A549 (cell line): ENCODE results near the gene EIF2B2. TPM values are rescaled to one million over a fixed set of nuclear protein-coding genes. Genes with fewer than 3 reads are reported as not detected.

Experiments used
- ATAC-seq, 2 experiments: fragments of 200-7000 bp in 1 of 2; fragments of >200 bp in 1 of 2; cut with Nextera tagmentation in 1 of 2; cut with Tn5 transposase in 1 of 2; 3 replicates each; pipeline versions ENCODE4 v1.8.0 to v1.9.1; 2018 to 2020; ENCODE audit warnings: mild to moderate bottlenecking in 1 of 2, moderate library complexity in 1 of 2
- CTCF ChIA-PET: fragments of 300-600 bp; sonication (Branson Sonifier 250); formaldehyde crosslinking; extraction: SDS; loops from one replicate; lab custom pipeline; 2021; ENCODE audit warnings: antibody characterized with exemption, inconsistent platforms; lab: Yijun Ruan, JAX
- POLR2A ChIA-PET: fragments of 350-600 bp; formaldehyde crosslinking; extraction: SDS; loops from one replicate; lab custom pipeline; 2021; ENCODE audit warnings: antibody characterized with exemption, inconsistent platforms; lab: Yijun Ruan, JAX
- DNase-seq, 2 experiments: peaks; one replicate each; pipeline versions ENCODE4 v3.0.0 to v3.0.0-alpha.2; 2011 to 2016; ENCODE audit warnings: low read depth in 1 of 2, low spot score in 1 of 2
- FAIRE-seq: peaks from 2 replicates; lab custom pipeline; 2011; peaks lifted over from hg19 to GRCh38; lab: Jason Lieb, UNC
- H3K27ac ChIP-seq, 2 experiments: fragments of >200 bp; sonication (Bioruptor Twin); formaldehyde crosslinking; 3 replicates each; pipeline ENCODE4 v1.5.1; 2016 to 2017
- H3K4me1 ChIP-seq: fragments of >200 bp; sonication (Bioruptor Twin); formaldehyde crosslinking; 3 replicates; pipeline ENCODE4 v1.6.1; 2016
- H3K4me2 ChIP-seq: fragments of >200 bp; sonication (Bioruptor Twin); formaldehyde crosslinking; 3 replicates; pipeline ENCODE4 v1.6.1; 2016
- H3K4me3 ChIP-seq: fragments of >200 bp; sonication (Bioruptor Twin); formaldehyde crosslinking; 3 replicates; pipeline ENCODE4 v1.5.1; 2016
- H3K9me3 ChIP-seq: fragments of >200 bp; sonication (Bioruptor Twin); formaldehyde crosslinking; 3 replicates; pipeline ENCODE4 v1.6.1; 2016
- ATOH8 ChIP-seq: fragments of 250-450 bp; sonication (Bioruptor Pico); IDR thresholded peaks from 2 replicates; pipeline ENCODE4 v1.5.0; 2020; ENCODE audit warnings: low read depth, mild to moderate bottlenecking, moderate library complexity
- BCL3 ChIP-seq: fragments of >200 bp; sonication (Bioruptor Twin); formaldehyde crosslinking; IDR thresholded peaks from 3 replicates; pipeline ENCODE4 v1.6.1; 2016
- BHLHE40 ChIP-seq: IDR thresholded peaks from 2 replicates; pipeline ENCODE4 v1.6.1; 2012; ENCODE audit warnings: low read depth, low read length, inconsistent platforms
- CHD2 ChIP-seq: fragments of 150-350 bp; IDR thresholded peaks from 2 replicates; pipeline ENCODE4 v1.6.1; 2014; ENCODE audit warnings: low read length; ENCODE audit not compliant: partially characterized antibody
- EHF ChIP-seq: fragments of 250-450 bp; sonication (Bioruptor Pico); IDR thresholded peaks from 2 replicates; pipeline ENCODE4 v1.5.0; 2020; ENCODE audit warnings: mild to moderate bottlenecking
- ELK1 ChIP-seq: fragments of 150-350 bp; IDR thresholded peaks from 2 replicates; pipeline ENCODE4 v1.6.1; 2014; ENCODE audit warnings: low read depth, mild to moderate bottlenecking, low read length
- EP300 ChIP-seq, 2 experiments: fragments of >200 bp; sonication (Bioruptor Twin); formaldehyde crosslinking; IDR thresholded peaks; 2 replicates in 1 of 2; 3 replicates in 1 of 2; pipeline ENCODE4 v1.6.1; 2016 to 2017
- ESRRA ChIP-seq: fragments of 150-350 bp; IDR thresholded peaks from 2 replicates; pipeline ENCODE4 v1.6.1; 2014; ENCODE audit warnings: mild to moderate bottlenecking, low read length, borderline replicate concordance
- GATA3 ChIP-seq: IDR thresholded peaks from 2 replicates; pipeline ENCODE4 v1.6.1; 2012; ENCODE audit warnings: borderline replicate concordance
- HEYL ChIP-seq: fragments of 250-450 bp; sonication (Bioruptor Pico); IDR thresholded peaks from 2 replicates; pipeline ENCODE4 v1.8.0; 2021; ENCODE audit warnings: mild to moderate bottlenecking, moderate library complexity
- JUN ChIP-seq, 2 experiments: fragments of >200 bp; sonication (Bioruptor Twin); formaldehyde crosslinking; IDR thresholded peaks; 2 replicates in 1 of 2; 3 replicates in 1 of 2; pipeline ENCODE4 v1.6.1; 2016 to 2017
- JUNB ChIP-seq: fragments of >200 bp; sonication (Bioruptor Twin); formaldehyde crosslinking; IDR thresholded peaks from 2 replicates; pipeline ENCODE4 v1.6.1; 2016
- KDM1A ChIP-seq: fragments of 200-600 bp; sonication (generic); IDR thresholded peaks from 2 replicates; pipeline ENCODE4 v1.6.1; 2016; ENCODE audit warnings: low read depth, mild to moderate bottlenecking
- KDM5A ChIP-seq: fragments of 200-600 bp; sonication (generic); IDR thresholded peaks from 2 replicates; pipeline ENCODE4 v1.6.1; 2016; ENCODE audit warnings: antibody characterized with exemption, mild to moderate bottlenecking
- MAZ ChIP-seq: fragments of 150-350 bp; IDR thresholded peaks from 2 replicates; pipeline ENCODE4 v1.6.1; 2014; ENCODE audit warnings: antibody characterized with exemption, low read depth, low read length, borderline replicate concordance
- NFE2L2 ChIP-seq: fragments of 150-350 bp; conservative IDR thresholded peaks from 2 replicates; pipeline ENCODE4 v1.6.1; 2014; ENCODE audit warnings: low read length
- NPAS2 ChIP-seq: fragments of 250-450 bp; sonication (Bioruptor Pico); IDR thresholded peaks from 2 replicates; pipeline ENCODE4 v1.8.0; 2022; ENCODE audit warnings: mild to moderate bottlenecking, moderate library complexity, borderline replicate concordance
- PHF8 ChIP-seq: fragments of 200-600 bp; sonication (generic); IDR thresholded peaks from 2 replicates; pipeline ENCODE4 v1.6.1; 2016; ENCODE audit warnings: low read depth, mild to moderate bottlenecking, antibody characterized with exemption, moderate library complexity, borderline replicate concordance
- RCOR1 ChIP-seq: fragments of 150-350 bp; IDR thresholded peaks from 2 replicates; pipeline ENCODE4 v1.6.1; 2014; ENCODE audit warnings: antibody characterized with exemption, low read length, low read depth
- SREBF2 ChIP-seq: fragments of 450-650 bp; IDR thresholded peaks from 2 replicates; pipeline ENCODE4 v1.6.1; 2014; ENCODE audit warnings: mild to moderate bottlenecking, moderate library complexity
- TP53 ChIP-seq: fragments of 250-450 bp; sonication (Bioruptor Pico); IDR thresholded peaks from 2 replicates; pipeline ENCODE4 v1.5.0; 2021; ENCODE audit warnings: mild to moderate bottlenecking, moderate library complexity
- USF2 ChIP-seq: fragments of 450-650 bp; IDR thresholded peaks from 2 replicates; pipeline ENCODE4 v1.6.1; 2014; ENCODE audit warnings: antibody characterized with exemption
- ZSCAN20 ChIP-seq: fragments of 250-450 bp; sonication (Bioruptor Pico); IDR thresholded peaks from 2 replicates; pipeline ENCODE4 v1.8.0; 2022; ENCODE audit warnings: mild to moderate bottlenecking, moderate library complexity
- WGBS: methylation state at CpG from one replicate; pipeline ENCODE4 v1.1.6; 2017; ENCODE audit errors: missing lambda C conversion rate; 5-methylcytosine and 5-hydroxymethylcytosine counted together
- polyA plus RNA-seq, 4 experiments: library from polyadenylated mRNA; depleted of rRNA in 3 of 4; stranded (reverse); fragments of >200 nt; fragmentation: RNase III in 1 of 4; extraction: RNeasy Plus Mini Kit Qiagen cat#74134 plus additional on column Dnase treatment in 1 of 4; gene quantifications; 2 replicates in 3 of 4; 3 replicates in 1 of 4; pipeline ENCODE4 v1.2.3, GENCODE V29; 2011 to 2017

Gene EIF2B2
- polyA plus RNA-seq, 2 of the 4 experiments (the other 2 are of a cell fraction), result 88.4 to 116 TPM

- no peak overlapping the region for H3K4me2 ChIP-seq
- no peak overlapping the region for H3K4me3 ChIP-seq
- ATAC-seq (no peak), FAIRE-seq (no peak), DNase-seq (no peak)
- TF ChIP-seq ZSCAN20 (CRISPR knock-in tag), result no peak
- no peak for TF ChIP-seq BHLHE40
- no peak for TF ChIP-seq ELK1
- no peak for TF ChIP-seq PHF8
- POLR2A ChIA-PET, result no interaction called here
- no peaks in the 10 kb centered on the region for H3K4me1 ChIP-seq
- CTCF ChIA-PET, result interaction anchor here (1.0 to 1.6 kb wide), 5 partner anchors 9 to 108 kb away, joined by 3 to 5 read pairs (median 3); no protein-coding TSS in a partner anchor
- 85% methylated on average over 22 of the region's 35 CpGs for WGBS
- no peaks in the 10 kb centered on the region for H3K9me3 ChIP-seq
- H3K27ac ChIP-seq, result no peak overlapping the region
These were observed 21.8 kb upstream of the EIF2B2 start for GRCh38 chr14:74980731-74981461.

GRCh38 chr14:74981462-74981782, 21.3 kb upstream of the EIF2B2 start:
- no peak overlapping the region for H3K4me3 ChIP-seq
- no peaks in the 10 kb centered on the region for H3K9me3 ChIP-seq
- no peaks in the 10 kb centered on the region for H3K4me1 ChIP-seq
- CTCF ChIA-PET, result interaction anchor here (1.0 to 1.4 kb wide), 2 partner anchors 8 to 107 kb away, joined by 3 read pairs; no protein-coding TSS in a partner anchor
- H3K4me2 ChIP-seq, result no peak overlapping the region
- no peak for DNase-seq
- WGBS, result 86% methylated on average over 9 of the region's 9 CpGs
- TF ChIP-seq TP53, result no peak
- TF ChIP-seq RCOR1, result no peak
- no peak for TF ChIP-seq NFE2L2
- TF ChIP-seq KDM5A, result no peak
- no peak for TF ChIP-seq BCL3
- TF ChIP-seq EHF (CRISPR knock-in tag), result no peak
- no peak for TF ChIP-seq ATOH8 (CRISPR knock-in tag)
- no peak for TF ChIP-seq ELK1
- no peak for TF ChIP-seq ESRRA
- no peak for TF ChIP-seq HEYL (CRISPR knock-in tag)
- no peak for TF ChIP-seq KDM1A
- TF ChIP-seq JUN (IDR thresholded peaks at IDR 0.05), result no peak
- no peak for TF ChIP-seq SREBF2
- TF ChIP-seq EP300 (IDR thresholded peaks at IDR 0.05), result no peak
- no peak for TF ChIP-seq CHD2
- no peak for TF ChIP-seq GATA3
- TF ChIP-seq MAZ, result no peak
- TF ChIP-seq JUNB, result no peak
- no peak for TF ChIP-seq USF2
- no peak for TF ChIP-seq NPAS2
- POLR2A ChIA-PET, result no interaction called here
- FAIRE-seq, result no peak
- no peak overlapping the region for H3K27ac ChIP-seq
- no peak for ATAC-seq
